ENCODE data around the gene MAP3K14.

MAP3K14 gene

DNA sequence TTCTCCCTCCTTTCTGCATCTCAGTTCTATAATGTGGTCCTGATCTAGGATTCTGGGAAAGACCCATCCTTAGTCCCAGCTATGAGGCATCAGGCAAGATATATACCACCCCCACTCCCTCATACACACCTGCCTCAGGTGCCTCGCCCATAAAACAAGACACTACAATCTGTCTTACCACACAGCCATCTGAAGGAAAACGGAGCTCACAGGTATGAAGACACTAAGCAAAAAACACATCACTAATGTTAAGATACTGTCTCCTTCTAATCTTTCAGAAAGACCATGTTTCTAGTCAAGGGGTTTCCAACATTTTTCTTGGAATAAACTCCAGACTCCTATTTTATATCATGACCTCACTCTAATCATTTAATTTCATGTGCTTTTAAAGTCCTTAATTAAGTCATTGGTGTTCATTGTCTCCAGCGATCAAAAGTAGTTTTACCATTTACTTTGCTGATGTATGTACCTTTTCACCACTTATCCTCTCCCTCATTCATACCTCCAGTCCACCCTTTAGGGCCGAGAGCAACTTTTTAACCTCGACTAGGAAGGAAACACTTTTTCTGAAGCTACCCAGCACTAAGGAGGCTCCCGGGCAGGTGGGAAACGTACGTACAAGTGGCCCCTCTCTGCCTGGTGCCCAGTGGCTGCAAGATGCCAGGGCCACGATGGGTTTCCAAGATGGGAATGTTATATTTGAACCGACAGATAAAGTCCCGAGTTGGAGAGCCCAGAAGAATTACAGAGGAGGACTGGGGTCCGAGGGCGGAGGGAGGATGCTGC, 979 bp downstream of the MAP3K14 start:
- peaks cover 5% of the 10 kb centered on the region for H3K4me1 ChIP-seq (ENCODE audit: control insufficient read depth, low read depth, low read length)
- no peak overlapping the region for H2BK15ac ChIP-seq (replicated peaks; ENCODE audit: low read depth)

DNA sequence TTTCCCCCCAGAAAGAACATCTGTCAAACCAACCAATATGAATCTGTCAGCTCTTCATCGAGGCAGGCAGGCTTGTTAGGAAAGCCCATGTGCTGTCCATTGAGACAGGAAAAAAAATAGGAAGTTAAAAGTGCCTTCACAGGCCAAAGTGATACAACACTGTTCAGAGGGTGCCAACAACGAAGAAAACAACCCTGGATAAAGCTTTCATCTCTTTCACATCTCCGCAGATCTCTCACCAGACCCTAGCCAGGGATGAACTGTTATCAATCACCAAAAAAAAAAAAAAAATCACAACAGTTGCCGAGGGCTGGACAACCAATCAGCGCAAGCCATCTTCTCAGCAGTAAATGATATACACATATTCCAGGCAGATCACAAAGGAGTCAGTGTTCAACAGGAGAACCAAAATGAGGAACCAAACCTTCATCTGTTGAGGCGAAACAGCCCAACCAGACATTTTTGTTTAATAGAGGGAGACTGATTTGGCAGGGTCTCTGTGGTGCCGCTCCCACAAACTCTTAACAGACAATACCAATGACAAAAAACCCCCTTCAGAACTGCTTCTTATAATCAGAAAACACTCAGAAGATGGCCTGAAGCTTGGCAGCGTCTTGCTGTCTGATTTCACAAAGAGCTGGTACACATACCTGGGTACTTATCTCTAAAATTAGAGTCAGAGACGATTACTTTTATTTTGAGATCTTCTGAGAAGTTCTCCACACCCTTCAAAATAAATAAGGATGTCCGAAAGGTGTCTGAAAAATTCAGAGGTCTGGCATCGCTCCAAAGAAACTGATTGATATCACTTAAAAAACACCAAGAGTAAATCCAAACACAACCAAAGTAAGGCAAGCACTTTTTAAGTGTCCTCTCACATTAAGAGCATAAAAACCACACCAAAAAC, 1.8 kb downstream of the MAP3K14 start:
- H3K4ac ChIP-seq (ENCODE audit: low read depth, low read length) = no peak overlapping the region
- H3K27ac ChIP-seq (ENCODE audit: low read depth, low read length) = no peak overlapping the region
- DNase-seq = no peak
- H4K5ac ChIP-seq (ENCODE audit: low read length) = no peak overlapping the region
- H4K8ac ChIP-seq (ENCODE audit: low read depth, low read length) = no peak overlapping the region
- H2BK120ac ChIP-seq (ENCODE audit: low read depth, low read length) = no peak overlapping the region
- peak overlapping the region; percentile 73 for H3K23ac ChIP-seq (ENCODE audit: low read length)
- H3K4me2 ChIP-seq (ENCODE audit: low read length) = no peak overlapping the region
- H3K36me3 ChIP-seq (ENCODE audit: control insufficient read depth, insufficient read depth, low read length) = no peaks in the 10 kb centered on the region
- H3K4me3 ChIP-seq (ENCODE audit: low read length) = no peak overlapping the region
- peaks cover 30% of the 10 kb centered on the region for H3K79me2 ChIP-seq (ENCODE audit: control insufficient read depth, insufficient read depth, low read length)
- H3K4me1 ChIP-seq (ENCODE audit: control insufficient read depth, low read depth, low read length) = peaks cover 5% of the 10 kb centered on the region
- no peak overlapping the region for H2AK5ac ChIP-seq (ENCODE audit: low read length)
- H3K18ac ChIP-seq (ENCODE audit: low read length) = no peak overlapping the region
- peaks cover 20% of the 10 kb centered on the region for H3K79me1 ChIP-seq (ENCODE audit: low read length)
- H3K27me3 ChIP-seq (ENCODE audit: insufficient read depth, low read length, poor library complexity) = no peaks in the 10 kb centered on the region
- H3K56ac ChIP-seq (ENCODE audit: low read length) = no peak overlapping the region
- no peak overlapping the region for H2BK15ac ChIP-seq (replicated peaks; ENCODE audit: low read depth)
- H3K9ac ChIP-seq (ENCODE audit: low read length) = peak overlapping the region; percentile 45
- no CpG with 5 or more reads among the region's 11 CpGs for WGBS (ENCODE audit: extremely low coverage, insufficient coverage, low lambda C conversion rate)
- no peak overlapping the region for H2BK5ac ChIP-seq (ENCODE audit: low read length)

More for the DNA sequence above, 979 bp downstream of the MAP3K14 start:
- H2BK5ac ChIP-seq (ENCODE audit: low read length) = no peak overlapping the region
- H3K56ac ChIP-seq (ENCODE audit: low read length) = peak overlapping the region; percentile 91
- peak overlapping the region; percentile 77 for H3K4me3 ChIP-seq (ENCODE audit: low read length)
- no peak overlapping the region for H3K27ac ChIP-seq (ENCODE audit: low read depth, low read length)
- no CpG with 5 or more reads among the region's 13 CpGs for WGBS (ENCODE audit: extremely low coverage, insufficient coverage, low lambda C conversion rate)
- H3K27me3 ChIP-seq (ENCODE audit: insufficient read depth, low read length, poor library complexity) = no peaks in the 10 kb centered on the region
- no peak for DNase-seq
- no peak overlapping the region for H4K8ac ChIP-seq (ENCODE audit: low read depth, low read length)
- no peak overlapping the region for H3K18ac ChIP-seq (ENCODE audit: low read length)
- H3K36me3 ChIP-seq (ENCODE audit: control insufficient read depth, insufficient read depth, low read length) = no peaks in the 10 kb centered on the region
- H3K4me2 ChIP-seq (ENCODE audit: low read length) = peak overlapping the region; percentile 10
- H3K79me2 ChIP-seq (ENCODE audit: control insufficient read depth, insufficient read depth, low read length) = peaks cover 30% of the 10 kb centered on the region
- no peak overlapping the region for H2BK120ac ChIP-seq (ENCODE audit: low read depth, low read length)
- peaks cover 20% of the 10 kb centered on the region for H3K79me1 ChIP-seq (ENCODE audit: low read length)
- no peak overlapping the region for H4K5ac ChIP-seq (ENCODE audit: low read length)
- H3K9ac ChIP-seq (ENCODE audit: low read length) = peak overlapping the region; percentile 86
- H2AK5ac ChIP-seq (ENCODE audit: low read length) = no peak overlapping the region
- H3K4ac ChIP-seq (ENCODE audit: low read depth, low read length) = no peak overlapping the region
- peak overlapping the region; percentile 73 for H3K23ac ChIP-seq (ENCODE audit: low read length)

DNA sequence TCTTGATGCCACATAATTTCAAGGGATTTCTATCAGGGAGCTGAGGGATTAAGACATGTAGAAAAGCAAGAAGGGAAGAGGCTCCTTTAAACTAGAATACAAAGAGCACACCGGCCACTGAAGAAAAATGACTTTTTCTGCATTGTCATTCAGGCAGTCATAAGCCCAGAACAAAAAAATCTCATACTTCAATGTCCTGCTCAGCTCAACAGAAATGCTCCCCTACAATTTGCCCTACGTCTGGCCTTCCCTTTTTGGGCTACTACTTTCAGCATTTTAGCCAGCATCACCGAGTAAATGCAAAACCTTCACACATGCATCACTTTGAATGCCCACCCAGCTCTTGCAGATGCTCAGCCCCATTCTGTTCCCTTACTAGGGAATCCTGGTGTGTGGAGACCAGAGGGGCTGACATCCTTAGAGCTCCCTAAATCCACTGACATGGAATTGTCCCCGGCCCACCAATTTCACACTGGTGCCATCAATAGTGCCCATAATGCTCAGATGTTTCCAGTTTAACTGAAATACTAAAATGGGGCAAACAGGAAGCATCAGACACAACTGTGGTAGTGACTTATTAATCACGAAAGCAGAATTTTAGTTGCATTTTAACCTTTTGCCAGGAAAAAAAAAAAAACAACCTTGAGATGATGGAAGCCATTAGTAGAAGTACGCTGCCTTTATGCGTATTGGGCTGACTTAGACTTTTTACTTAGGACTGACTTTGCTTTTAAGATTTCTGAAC, 2.7 kb downstream of the MAP3K14 start:
- Histone ChIP-seq H2AK5ac (ENCODE audit: low read length) (no peak overlapping the region), H3K27ac (ENCODE audit: low read depth, low read length) (no peak overlapping the region), H3K18ac (ENCODE audit: low read length) (no peak overlapping the region), H3K4me2 (ENCODE audit: low read length) (no peak overlapping the region), H4K8ac (ENCODE audit: low read depth, low read length) (no peak overlapping the region), H2BK120ac (ENCODE audit: low read depth, low read length) (no peak overlapping the region), H2BK15ac (replicated peaks; ENCODE audit: low read depth) (no peak overlapping the region), H3K79me1 (ENCODE audit: low read length) (peaks cover 21% of the 10 kb centered on the region), H3K23ac (ENCODE audit: low read length) (no peak overlapping the region), H4K5ac (ENCODE audit: low read length) (no peak overlapping the region), H3K9ac (ENCODE audit: low read length) (no peak overlapping the region), H3K4me3 (ENCODE audit: low read length) (no peak overlapping the region), H3K4ac (ENCODE audit: low read depth, low read length) (no peak overlapping the region), H2BK5ac (ENCODE audit: low read length) (no peak overlapping the region), H3K4me1 (ENCODE audit: control insufficient read depth, low read depth, low read length) (peaks cover 5% of the 10 kb centered on the region), H3K27me3 (ENCODE audit: insufficient read depth, low read length, poor library complexity) (no peaks in the 10 kb centered on the region), H3K79me2 (ENCODE audit: control insufficient read depth, insufficient read depth, low read length) (peaks cover 30% of the 10 kb centered on the region), H3K56ac (ENCODE audit: low read length) (peak overlapping the region; percentile 22), H3K36me3 (ENCODE audit: control insufficient read depth, insufficient read depth, low read length) (no peaks in the 10 kb centered on the region)
- no peak for DNase-seq
- no CpG with 5 or more reads among the region's 7 CpGs for WGBS (ENCODE audit: extremely low coverage, insufficient coverage, low lambda C conversion rate)

DNA sequence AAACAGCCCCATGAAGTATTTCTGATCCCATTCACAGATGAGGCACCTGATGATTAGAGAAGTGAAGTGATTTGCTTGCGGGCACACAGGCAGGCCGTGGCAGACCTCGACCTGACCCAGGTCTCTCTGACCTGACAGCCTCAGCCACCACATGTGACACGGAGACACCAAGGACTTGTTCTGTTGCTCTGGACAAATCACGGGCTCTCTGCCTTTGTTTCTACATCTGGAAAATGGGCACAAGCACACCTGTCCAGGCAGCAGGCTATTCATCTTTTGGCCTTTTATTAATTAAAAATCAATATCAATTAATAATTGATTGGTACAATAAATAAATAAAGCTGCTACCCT, 3.4 kb downstream of the MAP3K14 start:
- no CpG with 5 or more reads among the region's 5 CpGs for WGBS (ENCODE audit: extremely low coverage, insufficient coverage, low lambda C conversion rate)
- H4K5ac ChIP-seq (ENCODE audit: low read length) = no peak overlapping the region
- H3K36me3 ChIP-seq (ENCODE audit: control insufficient read depth, insufficient read depth, low read length) = no peaks in the 10 kb centered on the region
- no peak overlapping the region for H2BK5ac ChIP-seq (ENCODE audit: low read length)
- no peaks in the 10 kb centered on the region for H3K27me3 ChIP-seq (ENCODE audit: insufficient read depth, low read length, poor library complexity)
- no peak overlapping the region for H3K23ac ChIP-seq (ENCODE audit: low read length)
- H3K4me3 ChIP-seq (ENCODE audit: low read length) = no peak overlapping the region
- peaks cover 22% of the 10 kb centered on the region for H3K79me1 ChIP-seq (ENCODE audit: low read length)
- no peak for DNase-seq
- no peak overlapping the region for H2BK15ac ChIP-seq (replicated peaks; ENCODE audit: low read depth)
- H3K56ac ChIP-seq (ENCODE audit: low read length) = no peak overlapping the region
- H3K9ac ChIP-seq (ENCODE audit: low read length) = no peak overlapping the region
- peaks cover 30% of the 10 kb centered on the region for H3K79me2 ChIP-seq (ENCODE audit: control insufficient read depth, insufficient read depth, low read length)
- no peak overlapping the region for H3K27ac ChIP-seq (ENCODE audit: low read depth, low read length)
- no peak overlapping the region for H2BK120ac ChIP-seq (ENCODE audit: low read depth, low read length)
- H3K18ac ChIP-seq (ENCODE audit: low read length) = no peak overlapping the region
- no peak overlapping the region for H2AK5ac ChIP-seq (ENCODE audit: low read length)
- H3K4ac ChIP-seq (ENCODE audit: low read depth, low read length) = no peak overlapping the region
- no peak overlapping the region for H3K4me2 ChIP-seq (ENCODE audit: low read length)
- no peak overlapping the region for H4K8ac ChIP-seq (ENCODE audit: low read depth, low read length)
- peaks cover 5% of the 10 kb centered on the region for H3K4me1 ChIP-seq (ENCODE audit: control insufficient read depth, low read depth, low read length)

DNA sequence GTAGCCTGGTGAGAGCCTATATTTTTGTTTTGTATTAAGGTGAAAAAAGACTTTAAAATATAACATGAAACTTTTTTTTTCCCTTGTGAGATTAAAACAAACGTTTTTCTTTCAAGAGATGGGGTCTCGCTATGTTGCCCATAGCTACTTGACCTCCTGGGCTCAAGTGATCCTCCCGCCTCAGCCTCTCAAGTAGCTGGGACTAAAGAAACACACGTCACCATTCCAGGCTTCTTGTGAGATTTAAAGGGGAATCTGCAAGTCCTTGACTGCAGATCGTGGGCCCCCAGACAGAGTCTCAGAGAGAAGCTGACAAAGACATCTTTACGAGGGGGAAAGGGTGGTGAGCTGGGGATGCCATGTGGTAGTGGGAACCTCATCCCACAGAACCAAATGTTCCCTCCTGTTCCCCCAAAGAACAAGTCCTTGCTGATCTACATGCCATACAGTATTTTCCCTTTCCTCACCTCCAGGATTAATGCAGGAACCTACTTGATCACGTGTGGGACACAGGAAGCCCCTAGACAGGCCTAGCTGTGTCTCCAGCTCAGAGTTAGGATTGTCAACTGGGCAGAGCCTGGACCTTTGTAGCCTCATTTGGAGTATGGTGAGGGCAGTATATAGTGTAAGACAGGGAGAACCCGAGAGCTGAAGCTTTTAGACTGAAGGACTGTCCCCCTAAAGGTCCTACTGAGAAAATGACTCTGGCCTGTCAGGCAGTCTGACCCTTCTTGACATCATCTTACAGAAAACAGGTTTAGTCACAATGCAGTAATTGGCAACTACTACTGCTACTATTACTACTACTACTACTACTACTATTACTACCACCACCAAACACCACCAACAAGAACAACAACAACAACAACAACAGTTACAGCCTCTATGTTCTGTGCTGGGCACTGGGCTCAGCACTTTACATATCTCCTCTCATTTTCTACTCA, 4.1 kb downstream of the MAP3K14 start:
- H3K79me1 ChIP-seq (ENCODE audit: low read length) = peaks cover 22% of the 10 kb centered on the region

More for the DNA sequence above, 4.1 kb downstream of the MAP3K14 start:
- peaks cover 5% of the 10 kb centered on the region for H3K4me1 ChIP-seq (ENCODE audit: control insufficient read depth, low read depth, low read length)
- DNase-seq = no peak
- H2BK5ac ChIP-seq (ENCODE audit: low read length) = no peak overlapping the region
- no peak overlapping the region for H2BK15ac ChIP-seq (replicated peaks; ENCODE audit: low read depth)
- H4K5ac ChIP-seq (ENCODE audit: low read length) = no peak overlapping the region
- H3K23ac ChIP-seq (ENCODE audit: low read length) = no peak overlapping the region
- H3K18ac ChIP-seq (ENCODE audit: low read length) = no peak overlapping the region
- no CpG with 5 or more reads among the region's 8 CpGs for WGBS (ENCODE audit: extremely low coverage, insufficient coverage, low lambda C conversion rate)
- no peak overlapping the region for H3K4ac ChIP-seq (ENCODE audit: low read depth, low read length)
- H4K8ac ChIP-seq (ENCODE audit: low read depth, low read length) = no peak overlapping the region
- H3K56ac ChIP-seq (ENCODE audit: low read length) = no peak overlapping the region
- H3K36me3 ChIP-seq (ENCODE audit: control insufficient read depth, insufficient read depth, low read length) = no peaks in the 10 kb centered on the region
- H3K27me3 ChIP-seq (ENCODE audit: insufficient read depth, low read length, poor library complexity) = no peaks in the 10 kb centered on the region
- no peak overlapping the region for H3K9ac ChIP-seq (ENCODE audit: low read length)
- H3K79me2 ChIP-seq (ENCODE audit: control insufficient read depth, insufficient read depth, low read length) = peaks cover 30% of the 10 kb centered on the region
- no peak overlapping the region for H3K4me3 ChIP-seq (ENCODE audit: low read length)
- no peak overlapping the region for H3K27ac ChIP-seq (ENCODE audit: low read depth, low read length)
- H2BK120ac ChIP-seq (ENCODE audit: low read depth, low read length) = no peak overlapping the region
- no peak overlapping the region for H2AK5ac ChIP-seq (ENCODE audit: low read length)
- H3K4me2 ChIP-seq (ENCODE audit: low read length) = no peak overlapping the region

All from mesendoderm (in vitro differentiated cells).